ENCODE results near the gene ZFR2. TPM values are rescaled to one million over a fixed set of nuclear protein-coding genes. Genes with fewer than 3 reads are reported as not detected.

ZFR2 gene
- polyA plus RNA-seq, 1 of the 3 experiments (the other 2 are of a cell fraction) = 0.44 TPM

GRCh38 chr19:3807131-3807480 is 61.7 kb downstream of the ZFR2 start:
- no peaks in the 10 kb centered on the region for H3K36me3 ChIP-seq (replicated peaks in 1 of 2; ENCODE audit: control insufficient read depth in 1 of 2, insufficient read depth in 2 of 2, low read length in 1 of 2)
- no peaks in the 10 kb centered on the region for H3K4me1 ChIP-seq (ENCODE audit: control insufficient read depth in 1 of 2, insufficient read depth in 2 of 2, low read depth in 1 of 2, low read length in 1 of 2)
- no peak for TF ChIP-seq USF1 (IDR thresholded peaks at IDR 0.05; ENCODE audit: borderline replicate concordance, low read depth)
- no peak for TF ChIP-seq CHD2 (IDR thresholded peaks at IDR 0.05; ENCODE audit: low read length, partially characterized antibody)
- no peak for TF ChIP-seq CTCF (IDR thresholded peaks at IDR 0.05)
- no peak for TF ChIP-seq RCOR1 (IDR thresholded peaks at IDR 0.05; ENCODE audit: low read length)
- no peak for TF ChIP-seq MEF2A (IDR thresholded peaks at IDR 0.05; ENCODE audit: borderline replicate concordance, low read depth)
- TF ChIP-seq NFIC (IDR thresholded peaks at IDR 0.05; ENCODE audit: borderline replicate concordance) = no peak
- TF ChIP-seq POLR2AphosphoS5 (IDR thresholded peaks at IDR 0.05; ENCODE audit: low read depth, low read length) = no peak
- no peak for TF ChIP-seq EZH2phosphoT487 (IDR thresholded peaks at IDR 0.05; ENCODE audit: borderline replicate concordance, low read depth)
- TF ChIP-seq YY1 (IDR thresholded peaks at IDR 0.05; ENCODE audit: low read depth) = no peak
- TF ChIP-seq RXRA (IDR thresholded peaks at IDR 0.05; ENCODE audit: borderline replicate concordance, low read depth) = no peak
- TF ChIP-seq GATA2 (CRISPR knock-in tag; IDR thresholded peaks at IDR 0.05) = no peak
- no peak for TF ChIP-seq USF2 (IDR thresholded peaks at IDR 0.05; ENCODE audit: borderline replicate concordance, low read depth, low read length)
- TF ChIP-seq JUND (IDR thresholded peaks at IDR 0.05) = no peak
- TF ChIP-seq SIN3A (IDR thresholded peaks at IDR 0.05; ENCODE audit: borderline replicate concordance, low read depth, low read length) = no peak
- no peak for TF ChIP-seq FOSL2 (IDR thresholded peaks at IDR 0.05; ENCODE audit: borderline replicate concordance, low read depth)
- no peaks in the 10 kb centered on the region for H3K9me3 ChIP-seq
- no peak overlapping the region for H3K4me2 ChIP-seq
- no peak for DNase-seq
- H3K27ac ChIP-seq (ENCODE audit: low read depth in 2 of 2, low read length in 1 of 2) = no peak overlapping the region
- WGBS (ENCODE audit: low lambda C conversion rate) = 73% methylated on average over 3 of the region's 19 CpGs
- H3K9me2 ChIP-seq = no peaks in the 10 kb centered on the region
- ChIA-PET CTCF (interaction anchor here (1.5 kb wide), 1 partner anchor 15 kb away, joined by 4 read pairs; no protein-coding TSS in a partner anchor), POLR2A (no interaction called here)
- no peak overlapping the region for H2AFZ ChIP-seq (ENCODE audit: low read depth)
- no peaks in the 10 kb centered on the region for H3K79me2 ChIP-seq (ENCODE audit: insufficient read depth)
- H3F3A ChIP-seq (replicated peaks; ENCODE audit: insufficient read depth) = peaks cover 7% of the 10 kb centered on the region
- peaks cover 3% of the 10 kb centered on the region; the same call in 1 of the 2 replicates for H3K27me3 ChIP-seq (ENCODE audit: insufficient read depth)
- no peaks in the 10 kb centered on the region for H4K20me1 ChIP-seq (ENCODE audit: insufficient read depth)
- no peak overlapping the region for H3K4me3 ChIP-seq (ENCODE audit: low read depth in 2 of 2, low read length in 1 of 2)
- no peak overlapping the region for H3K9ac ChIP-seq

- ChIA-PET POLR2A (no interaction called here), CTCF (interaction anchor here (1.5 kb wide), 1 partner anchor 16 kb away, joined by 4 read pairs; no protein-coding TSS in a partner anchor)
- TF ChIP-seq EZH2phosphoT487 (IDR thresholded peaks at IDR 0.05; ENCODE audit: borderline replicate concordance, low read depth) = no peak
- TF ChIP-seq USF2 (IDR thresholded peaks at IDR 0.05; ENCODE audit: borderline replicate concordance, low read depth, low read length) = no peak
- no peak for TF ChIP-seq USF1 (IDR thresholded peaks at IDR 0.05; ENCODE audit: borderline replicate concordance, low read depth)
- no peak for TF ChIP-seq IRF3 (IDR thresholded peaks at IDR 0.05; ENCODE audit: low read depth, low read length)
- TF ChIP-seq TEAD4 (IDR thresholded peaks at IDR 0.05; ENCODE audit: borderline replicate concordance, insufficient read depth) = no peak
- TF ChIP-seq NRF1 (IDR thresholded peaks at IDR 0.05; ENCODE audit: low read depth, low read length) = no peak
- TF ChIP-seq CHD2 (IDR thresholded peaks at IDR 0.05; ENCODE audit: low read length, partially characterized antibody) = no peak
- TF ChIP-seq ZBTB33 (IDR thresholded peaks at IDR 0.05; ENCODE audit: borderline replicate concordance, low read depth) = no peak
These were observed 63.0 kb downstream of the ZFR2 start for GRCh38 chr19:3805859-3806258.

More at GRCh38 chr19:3805859-3806258, 63.0 kb downstream of the ZFR2 start:
- Histone ChIP-seq H3K9me2 (no peaks in the 10 kb centered on the region), H3F3A (replicated peaks; ENCODE audit: insufficient read depth) (peaks cover 7% of the 10 kb centered on the region), H3K9me3 (no peaks in the 10 kb centered on the region), H4K20me1 (ENCODE audit: insufficient read depth) (no peaks in the 10 kb centered on the region), H3K27ac (ENCODE audit: low read depth in 2 of 2, low read length in 1 of 2) (no peak overlapping the region), H3K9ac (no peak overlapping the region), H3K4me2 (no peak overlapping the region), H3K4me3 (ENCODE audit: low read depth in 2 of 2, low read length in 1 of 2) (no peak overlapping the region), H3K27me3 (ENCODE audit: insufficient read depth) (peaks cover 15% of the 10 kb centered on the region; the same call in 1 of the 2 replicates), H3K36me3 (replicated peaks in 1 of 2; ENCODE audit: control insufficient read depth in 1 of 2, insufficient read depth in 2 of 2, low read length in 1 of 2) (no peaks in the 10 kb centered on the region), H2AFZ (ENCODE audit: low read depth) (no peak overlapping the region), H3K79me2 (ENCODE audit: insufficient read depth) (no peaks in the 10 kb centered on the region), H3K4me1 (ENCODE audit: control insufficient read depth in 1 of 2, insufficient read depth in 2 of 2, low read depth in 1 of 2, low read length in 1 of 2) (peaks cover 0 to 2% of the 10 kb centered on the region in 2 experiments; a peak in 1 of 4 replicates)
- DNase-seq = no peak
- WGBS (ENCODE audit: low lambda C conversion rate) = 80% methylated on average over 26 of the region's 29 CpGs
